Stimulated activated CD4-positive, alpha-beta T cell treated with anti-CD3 and anti-CD28 coated beads, Interleukin-4, amount 100 ng/mL, for 1 hour (primary cell): ENCODE data around the gene RBBP8NL.

Source experiments
- DNase-seq: peaks from one replicate; pipeline ENCODE4 v3.0.0-alpha.2; 2020

RBBP8NL gene

GRCh38 chr20:62419759-62420158 lies 7.6 kb downstream of the RBBP8NL start:
- DNase-seq: no peak

- no peak for DNase-seq
Observed at GRCh38 chr20:62418709-62419487, 8.4 kb downstream of the RBBP8NL start.

- DNase-seq: no peak
Observed at GRCh38 chr20:62417981-62418708, 9.2 kb downstream of the RBBP8NL start.

GRCh38 chr20:62416651-62417637 lies 10.4 kb downstream of the RBBP8NL start:
- no peak for DNase-seq

GRCh38 chr20:62415354-62416111 lies 11.8 kb downstream of the RBBP8NL start:
- DNase-seq: no peak

- DNase-seq: no peak
Observed at GRCh38 chr20:62413896-62414481, 13.3 kb downstream of the RBBP8NL start.

DNA sequence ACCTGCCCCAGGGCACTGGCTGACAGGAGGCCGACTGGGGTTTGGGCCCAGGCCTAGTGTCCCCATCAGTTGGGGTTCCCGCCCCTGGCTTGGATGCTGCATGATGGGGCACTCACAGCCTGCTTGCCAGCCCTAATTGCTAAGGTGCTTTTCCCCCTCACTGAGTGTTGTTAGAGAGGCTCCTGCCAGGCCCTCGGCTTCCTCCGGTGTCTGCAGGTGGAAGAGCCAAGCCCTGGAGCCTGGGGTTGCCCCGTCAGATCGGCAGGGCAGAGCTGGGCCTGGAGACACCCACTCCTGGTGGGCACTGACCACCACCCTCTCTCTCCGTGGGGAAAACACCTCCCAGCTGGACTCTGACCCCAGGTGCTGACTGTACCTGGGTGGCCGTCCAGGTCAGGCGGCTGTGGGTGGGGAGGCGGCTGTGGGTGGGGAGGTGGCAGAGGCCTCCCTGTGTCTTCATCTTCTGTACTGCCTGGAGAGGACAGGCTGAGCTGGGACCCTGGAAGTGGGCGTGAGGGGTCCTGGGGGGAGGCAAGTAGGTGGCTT lies 14.2 kb downstream of the RBBP8NL start:
- DNase-seq: no peak

- no peak for DNase-seq
Observed at GRCh38 chr20:62412194-62413024, 14.9 kb downstream of the RBBP8NL start.

GRCh38 chr20:62411479-62412193 lies 15.7 kb downstream of the RBBP8NL start:
- no peak for DNase-seq

DNA sequence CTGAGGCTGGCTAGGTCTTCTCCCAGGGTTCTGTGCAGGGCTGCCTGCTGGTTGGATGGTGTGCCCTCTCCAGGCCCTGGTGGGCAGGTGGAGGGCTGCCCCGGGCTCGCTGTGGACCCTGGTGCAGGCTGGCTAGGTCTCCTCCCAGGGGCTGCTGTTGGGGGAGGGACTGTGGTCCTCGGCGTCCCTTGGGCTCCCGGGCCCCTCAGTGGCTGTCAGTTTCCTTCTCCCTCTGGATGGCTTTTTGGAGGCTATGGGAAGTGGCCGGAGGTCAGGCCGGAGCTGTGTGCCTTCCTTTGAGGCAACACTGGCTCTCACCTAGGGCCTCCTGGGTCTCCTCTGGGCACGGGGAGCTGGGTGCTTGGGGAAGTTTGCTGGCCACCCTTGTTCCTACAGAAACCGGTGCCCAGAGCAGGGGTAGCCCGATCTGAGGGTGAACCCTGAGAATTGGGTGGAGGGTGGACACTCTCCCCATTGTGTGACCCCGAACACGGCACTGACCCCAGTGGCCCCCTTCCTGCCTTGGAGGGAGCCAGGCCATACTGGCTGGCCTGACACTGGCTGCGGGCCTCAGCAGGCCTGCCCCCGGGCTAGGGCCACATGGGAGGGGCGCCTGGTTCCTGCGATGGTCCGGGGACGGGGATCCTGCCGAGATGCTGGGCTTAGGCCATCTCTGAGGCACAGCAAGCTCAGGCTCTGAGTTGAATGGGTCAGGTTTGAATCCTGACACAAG lies 16.4 kb downstream of the RBBP8NL start:
- no peak for DNase-seq

DNA sequence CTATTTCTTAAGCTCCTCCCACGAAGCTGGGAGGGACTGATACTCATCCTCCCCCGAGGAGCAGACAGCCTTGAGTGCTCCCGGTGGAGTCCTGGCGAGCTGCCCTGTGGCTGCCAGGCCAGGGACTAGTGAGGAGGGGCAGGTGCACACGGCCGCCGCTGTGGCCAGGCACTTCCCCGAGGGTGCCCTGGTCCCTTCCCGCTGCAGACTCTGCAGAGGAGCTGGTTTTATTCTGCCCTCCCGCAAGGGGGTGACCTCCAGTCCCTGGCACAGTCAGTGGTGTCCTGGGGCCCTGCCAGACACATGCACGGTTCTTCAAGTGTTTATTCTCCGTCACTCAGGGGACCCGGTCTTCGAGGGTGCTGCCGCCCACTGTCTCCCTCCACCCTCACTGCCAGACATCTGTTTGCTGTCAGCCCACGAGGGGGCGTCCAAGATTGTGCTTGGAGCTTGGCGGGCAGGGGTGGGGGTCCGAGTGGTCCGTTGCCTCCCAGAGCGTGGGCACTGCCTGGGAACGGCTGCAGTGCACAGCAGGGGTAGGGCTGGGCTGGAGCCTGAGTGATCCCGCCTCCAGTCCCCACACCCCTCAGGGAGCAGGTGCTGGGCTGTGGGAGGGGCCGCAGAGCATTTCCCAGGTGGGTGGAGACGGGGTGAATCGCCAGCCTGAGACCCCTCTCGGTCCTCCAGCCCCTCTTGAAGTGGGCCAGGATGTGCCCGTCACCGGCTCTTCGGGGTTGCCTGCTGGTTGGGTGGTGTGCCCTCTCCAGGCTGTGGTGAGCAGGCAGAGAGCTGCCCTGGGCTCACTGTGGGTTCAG lies 17.2 kb downstream of the RBBP8NL start:
- DNase-seq: peak; percentile 42

DNA sequence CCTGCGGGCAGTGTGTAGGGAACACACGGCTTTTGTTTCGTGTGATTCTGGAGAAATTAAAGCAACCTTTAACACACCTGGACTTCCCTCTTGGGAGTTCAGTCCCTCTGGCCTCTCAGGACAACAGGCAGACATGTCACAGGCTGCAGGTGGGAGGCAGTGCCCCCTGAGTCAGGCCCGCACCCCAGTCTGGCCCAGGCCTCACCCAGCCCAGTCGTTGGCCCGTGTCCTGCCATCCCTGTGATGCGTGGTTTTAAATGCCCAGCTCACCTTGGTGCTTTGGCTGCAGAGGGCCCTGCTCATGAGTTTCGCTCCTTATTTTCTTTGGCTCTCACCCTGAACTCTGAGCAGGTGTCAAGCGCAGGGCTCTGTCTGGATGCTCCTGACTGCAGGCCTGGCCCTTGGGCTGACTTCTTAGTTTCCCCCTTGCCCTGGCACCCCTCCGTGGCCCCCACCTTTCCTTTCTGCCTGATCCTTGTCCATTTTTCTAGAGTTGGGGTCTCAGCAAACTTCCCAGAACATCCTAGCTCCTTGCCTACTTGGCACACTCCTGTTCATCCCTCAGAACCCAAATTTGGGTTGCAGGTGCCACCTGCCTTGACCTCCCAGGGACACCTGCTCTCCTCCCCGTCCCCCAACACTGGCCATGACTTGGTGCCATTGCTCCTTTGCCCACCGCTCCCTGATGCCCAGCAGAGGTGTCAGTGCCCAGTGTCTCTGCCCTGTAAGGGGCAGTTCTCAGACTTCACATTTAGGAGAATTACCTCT lies 18.1 kb downstream of the RBBP8NL start:
- DNase-seq: no peak

DNA sequence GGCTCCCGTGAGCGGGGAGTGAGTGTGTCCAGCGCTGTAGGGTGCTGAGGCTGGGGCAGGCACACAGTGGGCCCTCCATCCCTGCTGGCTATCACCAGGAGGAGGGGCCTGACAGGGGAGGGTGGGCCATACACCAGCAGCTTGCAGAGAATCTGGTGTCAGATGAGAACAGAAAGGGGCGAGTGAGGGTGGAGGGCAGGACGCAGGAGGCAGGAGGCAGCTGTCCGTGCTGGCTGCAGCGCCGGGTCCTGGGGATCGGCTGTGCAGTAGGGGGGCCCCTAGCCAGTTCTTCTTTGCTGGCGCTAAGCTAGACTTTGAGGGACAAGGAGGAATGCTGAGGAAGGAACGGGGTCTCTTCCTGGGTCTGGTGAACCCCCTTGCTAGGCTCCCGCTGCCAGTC lies 18.7 kb downstream of the RBBP8NL start:
- no peak for DNase-seq

DNA sequence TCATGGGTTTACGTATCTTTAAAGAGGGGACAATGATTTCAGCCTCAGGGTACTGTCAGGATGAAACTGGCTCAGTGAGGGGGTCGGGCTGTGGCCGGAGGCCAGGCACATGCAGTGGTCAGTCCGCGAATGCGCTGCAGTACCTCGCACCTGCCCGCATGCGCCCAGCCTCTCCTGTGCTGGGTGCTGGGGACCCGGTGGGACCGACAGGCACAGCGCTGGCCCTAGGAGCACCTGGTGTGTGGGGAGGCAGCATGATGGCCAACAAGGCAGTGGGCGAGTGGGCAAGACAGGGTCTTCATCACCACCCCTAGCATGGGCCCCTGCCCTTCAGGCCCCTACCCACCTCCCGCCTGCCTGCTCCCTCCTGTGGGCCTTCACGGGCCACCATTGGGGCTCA lies 19.3 kb downstream of the RBBP8NL start:
- no peak for DNase-seq

DNA sequence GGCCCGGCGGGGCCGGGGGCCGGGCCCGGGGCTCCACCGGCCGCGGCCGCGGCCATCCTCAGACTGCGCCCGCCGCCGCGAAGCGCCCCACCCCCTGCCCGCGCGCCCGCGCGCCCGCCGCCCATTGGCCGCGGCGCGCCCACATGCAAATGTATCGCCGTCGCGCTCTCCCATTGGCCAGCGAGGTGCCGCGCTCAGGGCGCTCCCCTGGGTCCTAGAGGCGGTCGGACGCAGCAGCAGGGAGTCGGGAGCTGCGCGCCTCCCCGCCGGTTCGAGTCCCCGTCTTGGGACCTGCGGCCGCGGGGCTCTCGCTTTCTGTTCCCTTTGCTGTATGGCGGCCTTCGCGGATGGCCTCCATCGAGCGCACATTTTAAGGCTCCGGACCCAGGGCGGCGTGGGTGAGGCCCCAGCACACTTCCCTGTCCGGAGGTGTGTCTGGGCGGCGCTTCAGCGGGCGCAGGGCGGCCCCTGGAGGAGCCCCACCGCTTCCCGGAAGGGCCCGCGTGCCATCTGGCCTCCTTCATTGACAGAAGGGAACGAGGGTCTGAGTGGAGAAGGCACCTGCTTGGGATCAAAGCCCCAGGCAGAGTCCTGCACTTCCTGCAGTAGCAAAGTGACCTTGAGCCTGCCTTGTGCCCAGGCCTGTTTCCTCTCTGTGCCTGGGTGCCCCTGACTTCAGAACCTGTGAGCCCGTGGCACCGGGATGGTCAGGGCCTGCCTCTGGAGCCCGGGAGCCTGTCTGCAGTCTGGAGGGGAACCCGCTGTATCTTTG lies 19.9 kb downstream of the RBBP8NL start, which contains the start of gene CABLES2:
Gene CABLES2 (minus strand): TSS at position 65 of the 772 bp plus-strand sequence. CDS start 9 bp downstream, at position 56.
- peak; percentile 91 for DNase-seq

- DNase-seq: no peak
Observed at GRCh38 chr20:62406635-62407176, 20.6 kb downstream of the RBBP8NL start.
